GM12801 (cell line): ENCODE measurements around the gene MRPL37.

Experiments
- TF ChIP-seq, protein P1 (sequence below): IDR thresholded peaks from one replicate; pipeline ENCODE4 v1.5.1; 2011; ENCODE audit warnings: control low read depth; ENCODE audit not compliant: insufficient read length; ENCODE audit errors: extremely low read depth

Gene MRPL37

DNA sequence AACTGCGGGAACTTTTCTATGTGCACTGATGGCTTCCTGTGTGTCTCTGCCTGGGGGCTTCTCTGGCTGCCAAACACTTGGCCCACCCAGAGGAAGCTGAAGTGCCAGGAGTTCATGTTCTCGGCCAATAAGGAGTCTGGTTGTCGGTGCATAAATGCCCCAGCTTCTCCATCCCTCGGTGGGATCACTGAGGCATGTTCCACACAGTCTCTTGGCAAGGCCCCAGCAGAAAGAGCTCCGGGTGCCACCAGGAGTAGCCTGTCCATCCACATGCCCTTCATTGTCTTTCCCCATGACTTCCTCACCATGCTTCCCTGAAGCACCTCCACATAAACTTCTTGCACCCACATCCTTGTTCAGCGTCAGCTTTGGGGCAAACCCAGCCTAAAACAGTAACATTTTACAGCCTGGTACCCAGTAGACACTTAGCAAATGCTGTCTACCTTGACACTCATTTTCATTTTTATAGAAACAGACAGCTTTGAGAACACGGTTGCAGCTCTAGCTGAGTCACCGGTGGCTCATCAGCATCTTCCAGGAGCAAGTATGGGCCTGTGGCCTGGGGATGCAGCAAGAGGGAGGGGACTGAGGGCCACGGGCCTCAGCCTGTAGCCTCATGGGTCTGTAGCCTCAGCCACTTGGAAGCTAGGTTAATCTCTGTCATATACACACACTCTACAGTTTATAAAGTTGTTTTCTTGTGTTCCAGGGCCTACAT lies 32.4 kb upstream of the MRPL37 start:
- TF ChIP-seq, protein P1, sequence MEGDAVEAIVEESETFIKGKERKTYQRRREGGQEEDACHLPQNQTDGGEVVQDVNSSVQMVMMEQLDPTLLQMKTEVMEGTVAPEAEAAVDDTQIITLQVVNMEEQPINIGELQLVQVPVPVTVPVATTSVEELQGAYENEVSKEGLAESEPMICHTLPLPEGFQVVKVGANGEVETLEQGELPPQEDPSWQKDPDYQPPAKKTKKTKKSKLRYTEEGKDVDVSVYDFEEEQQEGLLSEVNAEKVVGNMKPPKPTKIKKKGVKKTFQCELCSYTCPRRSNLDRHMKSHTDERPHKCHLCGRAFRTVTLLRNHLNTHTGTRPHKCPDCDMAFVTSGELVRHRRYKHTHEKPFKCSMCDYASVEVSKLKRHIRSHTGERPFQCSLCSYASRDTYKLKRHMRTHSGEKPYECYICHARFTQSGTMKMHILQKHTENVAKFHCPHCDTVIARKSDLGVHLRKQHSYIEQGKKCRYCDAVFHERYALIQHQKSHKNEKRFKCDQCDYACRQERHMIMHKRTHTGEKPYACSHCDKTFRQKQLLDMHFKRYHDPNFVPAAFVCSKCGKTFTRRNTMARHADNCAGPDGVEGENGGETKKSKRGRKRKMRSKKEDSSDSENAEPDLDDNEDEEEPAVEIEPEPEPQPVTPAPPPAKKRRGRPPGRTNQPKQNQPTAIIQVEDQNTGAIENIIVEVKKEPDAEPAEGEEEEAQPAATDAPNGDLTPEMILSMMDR = no peak

DNA sequence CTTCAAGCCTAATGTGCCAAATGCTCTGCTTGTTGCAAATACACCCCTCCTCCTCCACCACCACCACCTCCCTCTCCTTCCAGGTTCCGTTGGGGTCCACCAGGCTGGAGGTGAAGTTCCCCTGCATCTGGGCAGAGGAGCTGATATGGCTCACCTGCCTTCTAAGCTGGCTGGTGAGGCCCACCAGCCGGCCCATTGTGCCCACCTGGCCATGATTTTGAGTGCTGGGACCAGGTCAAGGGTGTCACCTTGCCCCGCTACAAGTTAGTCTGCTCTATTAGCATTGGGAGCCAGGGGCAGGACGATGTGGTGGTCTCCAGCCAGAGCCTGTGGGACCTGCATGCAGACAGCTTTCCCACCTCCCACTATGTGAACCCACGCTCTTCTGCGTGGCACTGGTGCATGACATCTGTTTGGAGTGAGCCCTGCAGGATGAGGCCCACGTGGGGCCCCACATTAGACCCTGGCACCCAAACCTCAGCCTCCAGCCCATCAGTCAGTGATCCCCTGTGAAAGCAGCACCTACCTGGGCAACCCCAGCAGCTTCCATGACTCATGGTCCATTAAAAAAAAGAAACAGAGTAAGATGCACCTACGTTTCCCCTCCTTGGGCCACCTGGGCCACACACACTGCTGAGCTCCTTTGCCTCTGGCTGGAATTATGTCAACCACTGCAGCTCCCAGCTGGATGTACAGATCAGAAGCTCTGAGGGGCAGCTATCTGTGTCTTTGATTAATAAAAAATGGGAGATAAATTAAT lies 31.6 kb upstream of the MRPL37 start:
- TF ChIP-seq, protein P1 = no peak

DNA sequence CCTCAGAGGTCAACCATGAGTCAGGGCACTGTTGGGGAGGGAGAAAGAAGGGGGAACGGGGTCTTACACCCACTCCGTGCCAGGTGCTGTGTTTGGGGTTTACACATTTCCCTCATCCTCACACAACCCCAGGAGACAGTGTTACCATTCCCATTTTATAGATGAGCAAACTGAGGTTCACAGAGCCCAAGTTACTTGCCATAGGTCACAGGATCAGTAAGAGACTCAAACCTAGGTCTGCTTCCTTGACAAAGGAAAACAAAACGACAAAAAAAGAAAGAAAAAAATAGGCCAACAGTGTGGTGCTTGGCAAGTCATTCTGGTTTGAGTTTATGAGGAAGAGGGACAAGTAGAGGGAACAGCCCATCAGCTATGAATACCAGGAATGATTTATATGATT lies 30.9 kb upstream of the MRPL37 start:
- TF ChIP-seq, protein P1 = no peak

- TF ChIP-seq, protein P1 = no peak
Measured at GRCh38 chr1:54171016-54171415, 29.0 kb upstream of the MRPL37 start.

GRCh38 chr1:54171606-54172005 lies 28.4 kb upstream of the MRPL37 start:
- TF ChIP-seq, protein P1 = no peak

- TF ChIP-seq, protein P1 = no peak
Measured at GRCh38 chr1:54172614-54173599, 27.1 kb upstream of the MRPL37 start.

GRCh38 chr1:54173681-54174080 lies 26.3 kb upstream of the MRPL37 start:
- TF ChIP-seq, protein P1 = no peak
